Liver (tissue), 3 donors: ENCODE results near the gene PPOX.

Experiments used
- EGR1 ChIP-seq, 2 donors: IDR thresholded peaks; 2 replicates each; pipeline ENCODE4 v1.6.1; 2016 to 2018; ENCODE audit warnings: antibody characterized with exemption in 2 of 2, low read depth in 2 of 2
- TF ChIP-seq, protein P1 (sequence below): IDR thresholded peaks from 2 replicates; pipeline ENCODE4 v1.6.1; 2016; ENCODE audit warnings: antibody characterized with exemption
- TF ChIP-seq, protein P2 (sequence below): fragments of 150-350 bp; IDR thresholded peaks from 2 replicates; pipeline ENCODE4 v1.5.1; 2017; ENCODE audit warnings: improper control_type of control experiment, low read depth, low read length; ENCODE audit not compliant: missing input control
- donor health status: healthy.
- donor health status: healthy.

DNA sequence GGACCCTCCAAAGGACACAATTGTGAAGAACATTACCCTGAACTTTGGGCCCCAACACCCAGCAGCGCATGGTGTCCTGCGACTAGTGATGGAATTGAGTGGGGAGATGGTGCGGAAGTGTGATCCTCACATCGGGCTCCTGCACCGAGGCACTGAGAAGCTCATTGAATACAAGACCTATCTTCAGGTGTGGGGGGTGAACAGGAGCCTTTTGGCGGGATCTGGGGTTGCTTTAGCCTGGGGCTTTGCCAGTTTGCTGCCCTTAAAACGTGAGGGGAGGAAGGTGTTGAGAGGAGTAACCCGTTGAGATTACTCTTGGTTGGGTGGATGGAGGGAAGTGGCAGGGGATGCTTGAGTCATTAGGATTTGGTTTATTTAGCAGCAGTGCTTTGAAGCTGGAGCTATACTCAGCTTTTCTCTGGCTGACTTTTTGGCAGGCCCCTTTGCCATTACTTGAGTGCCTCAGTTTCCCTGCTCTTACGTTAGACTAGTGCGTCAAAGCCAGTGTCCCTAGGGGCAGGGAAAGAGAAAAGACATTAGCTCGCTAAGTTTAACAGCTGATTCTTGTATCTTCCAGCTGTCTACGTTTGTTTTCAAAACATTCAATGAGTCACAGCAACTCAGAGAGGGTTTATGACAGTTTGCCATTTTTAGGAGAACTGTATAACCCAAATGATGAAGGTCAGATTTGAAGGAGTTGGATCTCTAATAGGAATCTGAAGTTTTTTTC is 40.4 kb downstream of the PPOX start:
- TF ChIP-seq, protein P1, sequence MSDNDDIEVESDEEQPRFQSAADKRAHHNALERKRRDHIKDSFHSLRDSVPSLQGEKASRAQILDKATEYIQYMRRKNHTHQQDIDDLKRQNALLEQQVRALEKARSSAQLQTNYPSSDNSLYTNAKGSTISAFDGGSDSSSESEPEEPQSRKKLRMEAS = no peak
- TF ChIP-seq, protein P2, sequence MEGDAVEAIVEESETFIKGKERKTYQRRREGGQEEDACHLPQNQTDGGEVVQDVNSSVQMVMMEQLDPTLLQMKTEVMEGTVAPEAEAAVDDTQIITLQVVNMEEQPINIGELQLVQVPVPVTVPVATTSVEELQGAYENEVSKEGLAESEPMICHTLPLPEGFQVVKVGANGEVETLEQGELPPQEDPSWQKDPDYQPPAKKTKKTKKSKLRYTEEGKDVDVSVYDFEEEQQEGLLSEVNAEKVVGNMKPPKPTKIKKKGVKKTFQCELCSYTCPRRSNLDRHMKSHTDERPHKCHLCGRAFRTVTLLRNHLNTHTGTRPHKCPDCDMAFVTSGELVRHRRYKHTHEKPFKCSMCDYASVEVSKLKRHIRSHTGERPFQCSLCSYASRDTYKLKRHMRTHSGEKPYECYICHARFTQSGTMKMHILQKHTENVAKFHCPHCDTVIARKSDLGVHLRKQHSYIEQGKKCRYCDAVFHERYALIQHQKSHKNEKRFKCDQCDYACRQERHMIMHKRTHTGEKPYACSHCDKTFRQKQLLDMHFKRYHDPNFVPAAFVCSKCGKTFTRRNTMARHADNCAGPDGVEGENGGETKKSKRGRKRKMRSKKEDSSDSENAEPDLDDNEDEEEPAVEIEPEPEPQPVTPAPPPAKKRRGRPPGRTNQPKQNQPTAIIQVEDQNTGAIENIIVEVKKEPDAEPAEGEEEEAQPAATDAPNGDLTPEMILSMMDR = no peak
- TF ChIP-seq EGR1 (IDR thresholded peaks at IDR 0.05; ENCODE audit: low read depth in 2 of 2) = no peak
